IMR-90 (cell line): ENCODE results near the gene GJB3. TPM values are rescaled to one million over a fixed set of nuclear protein-coding genes. Genes with fewer than 3 reads are reported as not detected.

Experiments used
- ATAC-seq: fragments of 200-7000 bp; cut with Tn5 transposase; 2 replicates; pipeline ENCODE4 v1.9.1; 2020; ENCODE audit warnings: low read depth, mild to moderate bottlenecking, moderate library complexity
- BruUV-seq: library from RNA; stranded (reverse); fragments of 400-500 nt; replicated peaks from 2 replicates; lab custom pipeline; 2021; lab: Mats Ljungman, UMichigan
- CTCF ChIA-PET: fragments of 300-600 bp; formaldehyde crosslinking; extraction: SDS; loops from one replicate; lab custom pipeline; 2021; ENCODE audit warnings: antibody characterized with exemption; lab: Yijun Ruan, JAX
- POLR2A ChIA-PET: fragments of 300-600 bp; sonication (Branson Sonifier 250); formaldehyde crosslinking; loops from one replicate; lab custom pipeline; 2022; ENCODE audit warnings: antibody characterized with exemption; ENCODE audit not compliant: unreplicated experiment; lab: Charles Lee
- DNase-seq: peaks from one replicate; pipeline ENCODE4 v3.0.0; 2013
- H2AFZ ChIP-seq: replicated peaks from 2 replicates; pipeline ENCODE3; 2013; ENCODE audit warnings: low read length, mild to moderate bottlenecking; ENCODE audit not compliant: poor library complexity
- H2AK5ac ChIP-seq: 2 replicates; pipeline ENCODE4 v1.6.1; 2013; ENCODE audit warnings: low read depth, low read length, inconsistent platforms
- H2AK9ac ChIP-seq: replicated peaks from 2 replicates; pipeline ENCODE3; 2013; ENCODE audit warnings: mild to moderate bottlenecking, low read depth, low read length, moderate library complexity; ENCODE audit not compliant: poor library complexity
- H2BK120ac ChIP-seq: 2 replicates; pipeline ENCODE4 v1.6.1; 2013; ENCODE audit warnings: low read depth, low read length, inconsistent platforms
- H2BK15ac ChIP-seq: 3 replicates; pipeline ENCODE4 v1.6.1; 2013; ENCODE audit warnings: low read depth, low read length, inconsistent platforms
- H2BK20ac ChIP-seq: 2 replicates; pipeline ENCODE4 v1.6.1; 2013; ENCODE audit warnings: low read depth, mild to moderate bottlenecking, inconsistent platforms, low read length, moderate library complexity
- H2BK5ac ChIP-seq: 2 replicates; pipeline ENCODE4 v1.6.1; 2013; ENCODE audit warnings: mild to moderate bottlenecking, low read depth, low read length, inconsistent platforms; ENCODE audit not compliant: poor library complexity, severe bottlenecking
- H3K14ac ChIP-seq: replicated peaks from 2 replicates; pipeline ENCODE4 v1.6.1; 2013; ENCODE audit warnings: low read depth, low read length, inconsistent platforms
- H3K18ac ChIP-seq: 2 replicates; pipeline ENCODE4 v1.6.1; 2013; ENCODE audit warnings: low read depth, low read length, control low read depth
- H3K23ac ChIP-seq: 2 replicates; pipeline ENCODE4 v1.6.1; 2013; ENCODE audit warnings: low read depth, low read length, inconsistent platforms
- H3K27ac ChIP-seq: 2 replicates; pipeline ENCODE4 v1.5.1; 2013; ENCODE audit warnings: mild to moderate bottlenecking, control low read depth, low read length; ENCODE audit not compliant: insufficient read depth
- H3K27me3 ChIP-seq: 2 replicates; pipeline ENCODE4 v1.6.1; 2013; ENCODE audit warnings: low read length; ENCODE audit not compliant: control insufficient read depth, insufficient read depth
- H3K36me3 ChIP-seq: 2 replicates; pipeline ENCODE4 v1.6.1; 2013; ENCODE audit warnings: low read length, mixed read lengths; ENCODE audit not compliant: control insufficient read depth, insufficient read depth
- H3K4ac ChIP-seq: 2 replicates; pipeline ENCODE4 v1.6.1; 2013; ENCODE audit warnings: low read depth, low read length, inconsistent platforms
- H3K4me1 ChIP-seq: 2 replicates; pipeline ENCODE4 v1.6.1; 2013; ENCODE audit warnings: low read length, mixed read lengths; ENCODE audit not compliant: control insufficient read depth, insufficient read depth
- H3K4me2 ChIP-seq: 2 replicates; pipeline ENCODE4 v1.6.1; 2013; ENCODE audit warnings: low read depth, mild to moderate bottlenecking, control low read depth, low read length, moderate library complexity
- H3K4me3 ChIP-seq: 2 replicates; pipeline ENCODE4 v1.5.1; 2013; ENCODE audit warnings: low read depth, mild to moderate bottlenecking, control low read depth, low read length, moderate library complexity; ENCODE audit not compliant: insufficient read depth
- H3K56ac ChIP-seq: 2 replicates; pipeline ENCODE4 v1.6.1; 2013; ENCODE audit warnings: low read length, inconsistent platforms; ENCODE audit not compliant: insufficient read depth; ENCODE audit errors: extremely low read depth
- H3K79me1 ChIP-seq, 2 experiments: 2 replicates each; pipeline ENCODE4 v1.6.1; 2013; ENCODE audit warnings: low read length in 2 of 2, inconsistent platforms in 1 of 2, low read depth in 1 of 2
- H3K9ac ChIP-seq: 2 replicates; pipeline ENCODE4 v1.6.1; 2013; ENCODE audit warnings: low read depth, low read length, control low read depth
- H3K9me1 ChIP-seq: 2 replicates; pipeline ENCODE4 v1.6.1; 2013; ENCODE audit warnings: low read length, inconsistent platforms; ENCODE audit not compliant: insufficient read depth
- H3K9me3 ChIP-seq: 2 replicates; pipeline ENCODE4 v1.6.1; 2013; ENCODE audit warnings: low read length; ENCODE audit not compliant: control insufficient read depth, insufficient read depth
- H4K20me1 ChIP-seq: 2 replicates; pipeline ENCODE4 v1.6.1; 2013; ENCODE audit warnings: low read length, inconsistent platforms; ENCODE audit not compliant: insufficient read depth
- H4K5ac ChIP-seq: 2 replicates; pipeline ENCODE4 v1.6.1; 2013; ENCODE audit warnings: mild to moderate bottlenecking, low read depth, low read length, control low read depth
- H4K8ac ChIP-seq, 2 experiments: 2 replicates each; pipeline ENCODE4 v1.6.1; 2013; ENCODE audit warnings: low read depth in 2 of 2, low read length in 2 of 2, control low read depth in 1 of 2, inconsistent platforms in 1 of 2
- H4K91ac ChIP-seq: 2 replicates; pipeline ENCODE4 v1.6.1; 2013; ENCODE audit warnings: low read depth, low read length, inconsistent platforms; ENCODE audit not compliant: insufficient read depth
- POLR2A ChIP-seq: IDR thresholded peaks from 2 replicates; pipeline ENCODE4 v1.6.1; 2012; ENCODE audit warnings: mild to moderate bottlenecking, low read depth, low read length
- SMC3 ChIP-seq: fragments of 150-350 bp; IDR thresholded peaks from 2 replicates; pipeline ENCODE4 v1.6.1; 2016; ENCODE audit warnings: low read depth, mild to moderate bottlenecking, antibody characterized with exemption, low read length, moderate library complexity
- WGBS, 2 experiments: methylation state at CpG; one replicate each; pipeline versions ENCODE4 v1.1.5 to v1.1.7; 2013; ENCODE audit warnings: missing lambda C conversion rate in 2 of 2; ENCODE audit not compliant: insufficient read length in 1 of 2; ENCODE audit errors: extremely low coverage in 2 of 2; 5-methylcytosine and 5-hydroxymethylcytosine counted together
- dilution Hi-C: fragments of 300-500 bp; cut with HindIII; formaldehyde crosslinking; loops from one replicate; pipeline ENCODE4 v1.14.3; 2018; ENCODE audit warnings: low sequenced_read_pairs; ENCODE audit not compliant: unreplicated experiment
- in situ Hi-C: fragments of 300-500 bp; cut with MboI; formaldehyde crosslinking; loops from 3 replicates; pipeline ENCODE4 v1.14.3; 2019; ENCODE audit warnings: low sequenced_read_pairs, inconsistent platforms, mixed read lengths
- intact Hi-C: fragments of 100-400 bp; cut with micrococcal nuclease; formaldehyde crosslinking; loops from 2 replicates; pipeline ENCODE4 v1.10.0; 2022
- polyA plus RNA-seq, 3 experiments: library from polyadenylated mRNA; depleted of rRNA; stranded (reverse); fragments of >200 nt; gene quantifications; 2 replicates each; pipeline ENCODE4 v1.2.3, GENCODE V29; 2012; ENCODE audit warnings: low replicate concordance in 1 of 3
- total RNA-seq: library from RNA; depleted of rRNA; stranded (reverse); fragments of >200 nt; gene quantifications from 2 replicates; pipeline ENCODE4 v1.2.3, GENCODE V29; 2012
- TF ChIP-seq, protein P1 (sequence below): conservative IDR thresholded peaks from 2 replicates; pipeline ENCODE4 v1.5.1; 2012; ENCODE audit warnings: mild to moderate bottlenecking, low read depth, low read length, improper control_type of control experiment

GJB3 gene
- total and polyA plus RNA-seq, 2 of the 4 experiments (the other 2 are of a cell fraction), result not detected

DNA sequence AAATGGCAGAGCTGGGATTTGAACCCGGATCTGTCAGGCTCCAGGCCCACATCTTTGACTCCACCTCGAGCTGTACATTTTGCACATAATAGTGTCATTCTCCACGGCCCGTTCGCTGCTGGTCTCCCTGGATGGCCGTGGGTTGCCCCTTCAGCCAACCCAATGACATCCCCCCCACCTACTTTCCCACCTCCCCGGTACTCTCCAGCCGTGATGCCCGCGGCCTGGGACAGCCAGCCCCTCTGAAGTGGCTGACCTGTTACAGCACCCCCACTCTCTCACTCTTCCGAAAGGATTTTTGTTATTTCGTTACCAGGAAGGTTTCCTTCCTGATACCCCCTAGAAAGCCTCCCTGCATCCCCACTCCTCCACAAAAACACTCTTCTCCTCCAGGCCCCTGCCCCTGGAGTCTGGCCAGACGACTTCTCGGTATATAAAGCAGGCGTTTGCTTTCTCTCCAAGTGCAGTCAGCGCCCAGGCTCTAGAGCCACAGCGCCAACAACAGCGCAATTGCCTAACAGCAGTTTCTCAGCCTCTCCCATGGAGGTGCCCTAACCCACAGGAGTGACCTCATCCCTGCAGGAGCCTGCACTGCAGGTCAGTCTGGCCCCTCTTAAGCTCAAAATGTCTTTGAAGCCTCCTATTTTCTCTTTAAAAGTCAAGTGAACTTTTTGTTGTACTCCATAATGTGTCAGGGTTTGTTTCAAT lies 40.7 kb upstream of the GJB3 start:
- intact Hi-C loops, result no loop called here
- Histone ChIP-seq H3K79me1 (no peaks in the 10 kb centered on the region), H3K18ac (no peak overlapping the region), H2AFZ (no peak overlapping the region), H3K4me3 (no peak overlapping the region), H4K91ac (no peak overlapping the region), H3K14ac (no peak overlapping the region), H2BK120ac (no peak overlapping the region), H3K9ac (no peak overlapping the region), H3K56ac (no peak overlapping the region), H2AK9ac (no peak overlapping the region), H4K5ac (no peak overlapping the region), H2BK5ac (no peak overlapping the region), H3K9me1 (no peaks in the 10 kb centered on the region), H3K27me3 (peaks cover 3% of the 10 kb centered on the region; the same call in 1 of the 2 replicates), H3K36me3 (no peaks in the 10 kb centered on the region), H3K4me1 (no peaks in the 10 kb centered on the region), H2AK5ac (no peak overlapping the region), H4K20me1 (no peaks in the 10 kb centered on the region), H3K4me2 (no peak overlapping the region), H3K23ac (no peak overlapping the region), H2BK15ac (no peak overlapping the region), H2BK20ac (no peak overlapping the region), H3K9me3 (no peaks in the 10 kb centered on the region), H4K8ac (no peak overlapping the region), H3K27ac (no peak overlapping the region), H3K4ac (no peak overlapping the region)
- TF ChIP-seq POLR2A (no peak), SMC3 (no peak)
- TF ChIP-seq, protein P1, sequence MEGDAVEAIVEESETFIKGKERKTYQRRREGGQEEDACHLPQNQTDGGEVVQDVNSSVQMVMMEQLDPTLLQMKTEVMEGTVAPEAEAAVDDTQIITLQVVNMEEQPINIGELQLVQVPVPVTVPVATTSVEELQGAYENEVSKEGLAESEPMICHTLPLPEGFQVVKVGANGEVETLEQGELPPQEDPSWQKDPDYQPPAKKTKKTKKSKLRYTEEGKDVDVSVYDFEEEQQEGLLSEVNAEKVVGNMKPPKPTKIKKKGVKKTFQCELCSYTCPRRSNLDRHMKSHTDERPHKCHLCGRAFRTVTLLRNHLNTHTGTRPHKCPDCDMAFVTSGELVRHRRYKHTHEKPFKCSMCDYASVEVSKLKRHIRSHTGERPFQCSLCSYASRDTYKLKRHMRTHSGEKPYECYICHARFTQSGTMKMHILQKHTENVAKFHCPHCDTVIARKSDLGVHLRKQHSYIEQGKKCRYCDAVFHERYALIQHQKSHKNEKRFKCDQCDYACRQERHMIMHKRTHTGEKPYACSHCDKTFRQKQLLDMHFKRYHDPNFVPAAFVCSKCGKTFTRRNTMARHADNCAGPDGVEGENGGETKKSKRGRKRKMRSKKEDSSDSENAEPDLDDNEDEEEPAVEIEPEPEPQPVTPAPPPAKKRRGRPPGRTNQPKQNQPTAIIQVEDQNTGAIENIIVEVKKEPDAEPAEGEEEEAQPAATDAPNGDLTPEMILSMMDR, result no peak
- ATAC-seq (no peak), DNase-seq (no peak)
- in situ Hi-C loops, result loop anchor here (10.0 kb wide), 1 partner anchor 1106 kb away; no protein-coding TSS in a partner anchor
- BruUV-seq, result no TSS peak
- ChIA-PET CTCF (interaction anchor here (1.1 kb wide), 1 partner anchor 181 kb away, joined by 3 read pairs; no protein-coding TSS in a partner anchor), POLR2A (no interaction called here)
- dilution Hi-C loops, result no loop called here
- WGBS, 2 experiments, result 13% methylated on average over 9 of the region's 18 CpGs; no CpG with 5 or more reads in 1 of the 2 experiments
